ENCODE data around the gene ADGRF5.

The ADGRF5 gene

DNA sequence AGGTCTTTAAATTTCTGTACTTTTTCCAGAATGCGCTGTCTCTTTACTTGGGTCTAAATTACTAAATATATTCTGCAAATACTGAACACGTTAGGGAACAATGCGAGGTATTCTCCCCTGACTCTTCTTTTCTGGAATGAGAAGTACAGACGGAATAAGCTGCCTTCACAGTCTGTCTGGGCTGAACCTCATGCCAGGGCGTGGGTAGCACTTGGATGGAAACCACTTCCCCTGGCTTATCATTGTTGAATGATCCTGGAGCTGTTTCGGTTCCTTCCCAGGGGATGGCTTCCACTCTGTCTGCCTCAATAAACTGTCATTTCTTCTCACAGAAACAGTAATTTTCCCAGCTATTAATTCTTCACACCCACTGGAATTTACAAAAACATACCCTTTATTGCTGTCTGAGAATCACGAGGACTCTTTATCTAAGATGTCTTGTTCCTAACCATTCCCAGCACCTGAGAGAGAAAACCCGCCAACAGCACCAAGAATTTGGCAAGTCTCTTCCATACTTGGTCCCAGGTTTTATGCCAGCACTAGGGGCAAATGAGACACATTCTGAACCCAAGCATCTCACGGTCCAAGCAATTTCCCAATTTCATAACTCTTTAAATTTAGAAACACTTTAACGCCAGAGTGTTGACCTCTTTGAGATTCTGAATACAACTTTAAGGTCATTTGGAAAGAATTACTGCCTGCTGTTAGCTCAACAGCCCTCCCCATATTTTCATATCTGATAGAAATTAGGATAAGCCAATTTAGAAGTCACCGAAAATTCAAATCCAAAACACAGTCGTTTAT lies 43.2 kb upstream of the ADGRF5 start:
- no peaks in the 10 kb centered on the region for H3K27me3 ChIP-seq (ENCODE audit: insufficient read depth, low read length, poor library complexity, severe bottlenecking)
- no peaks in the 10 kb centered on the region for H3K79me2 ChIP-seq (ENCODE audit: insufficient read depth, low read length)
- no peaks in the 10 kb centered on the region for H3K36me3 ChIP-seq (ENCODE audit: insufficient read depth, low read length)
- no peaks in the 10 kb centered on the region for H3K4me1 ChIP-seq (ENCODE audit: insufficient read depth, low read length, poor library complexity, severe bottlenecking)
- H3K9me2 ChIP-seq (replicated peaks; ENCODE audit: low read depth, low read length), result no peaks in the 10 kb centered on the region
- H3K4me3 ChIP-seq (ENCODE audit: low read length, poor library complexity, severe bottlenecking), result no peak overlapping the region
- no peak overlapping the region for H2AFZ ChIP-seq (ENCODE audit: low read length)
- no peaks in the 10 kb centered on the region for H4K20me1 ChIP-seq (ENCODE audit: insufficient read depth, low read length, poor library complexity, severe bottlenecking)
- no peaks in the 10 kb centered on the region for H3K9me3 ChIP-seq (ENCODE audit: insufficient read depth, low read depth, low read length)
- no peaks in the 10 kb centered on the region for H3F3A ChIP-seq (ENCODE audit: low read depth)
- no peak for TF ChIP-seq EZH2phosphoT487 (IDR thresholded peaks at IDR 0.05; ENCODE audit: borderline replicate concordance)
- TF ChIP-seq, protein P1, sequence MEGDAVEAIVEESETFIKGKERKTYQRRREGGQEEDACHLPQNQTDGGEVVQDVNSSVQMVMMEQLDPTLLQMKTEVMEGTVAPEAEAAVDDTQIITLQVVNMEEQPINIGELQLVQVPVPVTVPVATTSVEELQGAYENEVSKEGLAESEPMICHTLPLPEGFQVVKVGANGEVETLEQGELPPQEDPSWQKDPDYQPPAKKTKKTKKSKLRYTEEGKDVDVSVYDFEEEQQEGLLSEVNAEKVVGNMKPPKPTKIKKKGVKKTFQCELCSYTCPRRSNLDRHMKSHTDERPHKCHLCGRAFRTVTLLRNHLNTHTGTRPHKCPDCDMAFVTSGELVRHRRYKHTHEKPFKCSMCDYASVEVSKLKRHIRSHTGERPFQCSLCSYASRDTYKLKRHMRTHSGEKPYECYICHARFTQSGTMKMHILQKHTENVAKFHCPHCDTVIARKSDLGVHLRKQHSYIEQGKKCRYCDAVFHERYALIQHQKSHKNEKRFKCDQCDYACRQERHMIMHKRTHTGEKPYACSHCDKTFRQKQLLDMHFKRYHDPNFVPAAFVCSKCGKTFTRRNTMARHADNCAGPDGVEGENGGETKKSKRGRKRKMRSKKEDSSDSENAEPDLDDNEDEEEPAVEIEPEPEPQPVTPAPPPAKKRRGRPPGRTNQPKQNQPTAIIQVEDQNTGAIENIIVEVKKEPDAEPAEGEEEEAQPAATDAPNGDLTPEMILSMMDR (conservative IDR thresholded peaks at IDR 0.05; ENCODE audit: low read length), result no peak
- no peak overlapping the region for H3K4me2 ChIP-seq (ENCODE audit: low read depth, low read length, poor library complexity, severe bottlenecking)
- no peak overlapping the region for H3K9ac ChIP-seq (ENCODE audit: low read depth, low read length, poor library complexity, severe bottlenecking)

DNA sequence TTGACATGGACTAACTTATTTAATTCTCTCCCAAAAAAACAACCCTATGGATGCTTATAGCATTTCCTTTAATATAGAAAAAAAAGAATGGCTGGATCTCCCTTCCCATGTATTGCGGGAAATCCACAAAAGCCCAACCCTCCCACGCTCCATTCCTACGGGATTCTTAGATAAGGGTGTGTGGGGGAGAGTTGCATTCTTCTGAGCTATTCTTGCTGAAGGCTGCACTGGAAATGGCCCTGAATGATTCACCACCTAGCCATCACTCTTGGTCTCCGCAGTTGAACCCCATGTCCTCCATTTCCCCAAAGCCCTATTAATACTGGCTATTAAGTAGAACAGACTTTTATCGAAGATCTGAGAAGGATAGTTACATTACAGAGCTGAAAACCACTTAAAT lies 41.9 kb upstream of the ADGRF5 start:
- no peaks in the 10 kb centered on the region for H3K36me3 ChIP-seq (ENCODE audit: insufficient read depth, low read length)
- H3K9me2 ChIP-seq (replicated peaks; ENCODE audit: low read depth, low read length), result no peaks in the 10 kb centered on the region
- no peaks in the 10 kb centered on the region for H3K9me3 ChIP-seq (ENCODE audit: insufficient read depth, low read depth, low read length)
- H3F3A ChIP-seq (ENCODE audit: low read depth), result no peaks in the 10 kb centered on the region
- no peaks in the 10 kb centered on the region for H3K27me3 ChIP-seq (ENCODE audit: insufficient read depth, low read length, poor library complexity, severe bottlenecking)
- H3K4me1 ChIP-seq (ENCODE audit: insufficient read depth, low read length, poor library complexity, severe bottlenecking), result no peaks in the 10 kb centered on the region
- no peak overlapping the region for H3K9ac ChIP-seq (ENCODE audit: low read depth, low read length, poor library complexity, severe bottlenecking)
- H4K20me1 ChIP-seq (ENCODE audit: insufficient read depth, low read length, poor library complexity, severe bottlenecking), result no peaks in the 10 kb centered on the region
- H3K4me2 ChIP-seq (ENCODE audit: low read depth, low read length, poor library complexity, severe bottlenecking), result no peak overlapping the region
- H3K79me2 ChIP-seq (ENCODE audit: insufficient read depth, low read length), result no peaks in the 10 kb centered on the region
- H3K4me3 ChIP-seq (ENCODE audit: low read length, poor library complexity, severe bottlenecking), result no peak overlapping the region
- H2AFZ ChIP-seq (ENCODE audit: low read length), result no peak overlapping the region
- TF ChIP-seq, protein P1 (conservative IDR thresholded peaks at IDR 0.05; ENCODE audit: low read length), result no peak
- TF ChIP-seq EZH2phosphoT487 (IDR thresholded peaks at IDR 0.05; ENCODE audit: borderline replicate concordance), result no peak

DNA sequence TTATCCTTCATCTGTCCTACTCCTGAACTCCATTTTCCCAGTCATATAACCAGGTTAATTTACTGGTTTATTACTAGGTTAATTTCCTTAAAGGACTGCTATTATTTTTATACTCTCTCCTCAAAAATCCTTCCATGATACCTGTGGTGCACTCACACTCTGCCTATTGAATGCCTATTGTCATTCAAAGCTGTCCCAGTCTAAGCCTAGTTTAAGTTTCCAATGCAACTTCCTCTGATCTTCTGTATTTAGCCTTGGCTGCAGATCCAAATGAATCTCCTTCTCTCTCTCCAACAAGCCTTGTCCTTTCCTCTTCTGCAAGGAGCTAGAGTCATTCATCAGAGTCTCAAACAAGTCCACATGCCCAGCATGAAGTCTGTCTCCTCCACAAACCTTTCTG lies 41.3 kb upstream of the ADGRF5 start:
- no peaks in the 10 kb centered on the region for H4K20me1 ChIP-seq (ENCODE audit: insufficient read depth, low read length, poor library complexity, severe bottlenecking)
- no peaks in the 10 kb centered on the region for H3F3A ChIP-seq (ENCODE audit: low read depth)
- H3K9me3 ChIP-seq (ENCODE audit: insufficient read depth, low read depth, low read length), result no peaks in the 10 kb centered on the region
- H3K36me3 ChIP-seq (ENCODE audit: insufficient read depth, low read length), result no peaks in the 10 kb centered on the region
- H3K27me3 ChIP-seq (ENCODE audit: insufficient read depth, low read length, poor library complexity, severe bottlenecking), result no peaks in the 10 kb centered on the region
- no peaks in the 10 kb centered on the region for H3K79me2 ChIP-seq (ENCODE audit: insufficient read depth, low read length)
- H3K4me3 ChIP-seq (ENCODE audit: low read length, poor library complexity, severe bottlenecking), result no peak overlapping the region
- H3K4me2 ChIP-seq (ENCODE audit: low read depth, low read length, poor library complexity, severe bottlenecking), result no peak overlapping the region
- H3K4me1 ChIP-seq (ENCODE audit: insufficient read depth, low read length, poor library complexity, severe bottlenecking), result no peaks in the 10 kb centered on the region
- no peak overlapping the region for H2AFZ ChIP-seq (ENCODE audit: low read length)
- no peak for TF ChIP-seq EZH2phosphoT487 (IDR thresholded peaks at IDR 0.05; ENCODE audit: borderline replicate concordance)
- TF ChIP-seq, protein P1 (conservative IDR thresholded peaks at IDR 0.05; ENCODE audit: low read length), result no peak
- no peaks in the 10 kb centered on the region for H3K9me2 ChIP-seq (replicated peaks; ENCODE audit: low read depth, low read length)
- no peak overlapping the region for H3K9ac ChIP-seq (ENCODE audit: low read depth, low read length, poor library complexity, severe bottlenecking)

Data from Loucy (cell line).